GM21825 (cell line): Measurements from ENCODE around the gene COLEC12.

Experiments
- ATAC-seq: cut with Tn5 transposase; IDR thresholded peaks from one replicate; pipeline ENCODE4 v1.9.1; 2021; ENCODE audit warnings: mild to moderate bottlenecking, moderate library complexity; ENCODE audit not compliant: unreplicated experiment

Gene COLEC12

DNA sequence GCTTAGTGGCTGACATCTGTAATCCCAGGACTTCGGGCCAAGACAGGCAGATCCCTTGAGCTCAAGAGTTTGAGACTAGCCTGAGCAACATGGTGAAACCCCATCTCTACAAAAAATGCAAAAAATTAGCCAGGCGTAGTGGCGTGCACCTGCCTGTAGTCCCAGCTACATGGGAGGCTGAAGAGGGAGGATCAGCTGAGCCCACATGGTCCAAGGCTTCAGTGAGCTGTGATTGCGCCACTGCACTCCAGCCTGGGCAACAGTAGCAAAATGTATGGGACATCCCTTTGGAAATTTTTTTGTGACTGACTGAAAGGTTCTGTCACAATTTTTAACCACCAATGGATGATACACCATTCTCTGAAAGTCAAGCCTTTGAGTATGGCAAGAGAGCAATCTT is 6.3 kb upstream of the COLEC12 start:
- no peak for ATAC-seq

DNA sequence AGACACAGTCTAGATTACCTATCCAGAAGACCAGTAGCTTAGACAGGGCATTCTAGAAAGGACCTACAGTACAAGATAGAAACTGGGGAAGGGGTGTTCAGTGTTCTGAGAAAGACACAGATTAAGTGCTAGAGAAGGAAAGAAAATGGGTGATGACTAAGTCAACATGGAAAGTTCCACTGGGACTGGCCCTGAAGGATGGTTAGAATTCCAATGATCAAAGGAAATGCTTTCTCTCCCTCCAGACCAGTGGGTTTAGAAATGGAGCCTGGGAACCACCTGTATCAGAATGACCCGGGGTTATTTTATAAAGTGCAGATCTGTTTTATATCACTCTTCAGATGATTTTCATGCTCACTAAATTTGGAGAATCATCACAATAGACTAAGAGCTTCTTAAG is 5.8 kb upstream of the COLEC12 start:
- ATAC-seq = no peak

DNA sequence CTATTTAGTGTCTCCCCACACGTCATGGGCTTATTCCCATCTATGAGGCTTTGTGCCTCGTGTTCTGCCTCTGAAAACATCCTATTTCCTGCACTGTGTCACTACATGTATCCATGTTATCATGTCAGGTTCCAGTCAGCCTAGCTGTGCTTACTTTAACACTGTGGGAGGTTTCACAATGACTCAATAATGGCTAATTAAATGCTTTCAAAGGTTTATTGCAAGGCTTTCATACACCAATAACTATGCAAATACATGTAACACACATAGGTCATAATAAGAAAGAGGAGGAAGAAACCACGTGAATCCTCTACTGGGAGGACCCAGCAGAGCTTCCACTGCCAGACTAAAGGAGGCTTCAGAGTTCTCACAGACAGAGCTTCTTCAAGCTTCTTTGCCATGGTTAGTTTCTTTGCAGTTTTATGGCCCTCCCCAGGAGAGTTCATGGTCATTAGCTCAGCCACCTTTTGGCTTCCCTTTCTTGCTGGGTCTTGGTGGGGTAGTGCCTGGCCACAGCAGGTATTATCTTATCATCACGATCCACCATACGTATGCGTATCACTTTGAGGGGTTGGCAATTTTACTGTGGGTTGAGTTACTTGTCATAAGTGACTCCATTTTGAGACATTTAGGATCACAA is 5.1 kb upstream of the COLEC12 start:
- ATAC-seq = peak; percentile 96

DNA sequence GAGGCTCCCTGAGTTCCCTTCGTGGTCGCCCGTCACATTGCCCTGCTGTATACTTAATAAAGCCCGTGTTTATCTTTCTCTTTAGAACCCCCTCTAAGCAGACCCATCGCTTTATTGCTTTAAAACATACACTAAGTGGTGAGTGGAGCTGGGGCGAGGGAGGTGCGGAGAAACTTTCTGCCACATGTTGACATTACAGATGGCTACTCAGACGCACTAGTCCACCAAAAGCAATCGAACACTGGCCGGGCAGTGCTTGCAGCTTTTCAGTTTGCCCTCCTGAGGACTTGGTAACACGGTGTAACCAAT is 859 bp upstream of the COLEC12 start:
- ATAC-seq = no peak

DNA sequence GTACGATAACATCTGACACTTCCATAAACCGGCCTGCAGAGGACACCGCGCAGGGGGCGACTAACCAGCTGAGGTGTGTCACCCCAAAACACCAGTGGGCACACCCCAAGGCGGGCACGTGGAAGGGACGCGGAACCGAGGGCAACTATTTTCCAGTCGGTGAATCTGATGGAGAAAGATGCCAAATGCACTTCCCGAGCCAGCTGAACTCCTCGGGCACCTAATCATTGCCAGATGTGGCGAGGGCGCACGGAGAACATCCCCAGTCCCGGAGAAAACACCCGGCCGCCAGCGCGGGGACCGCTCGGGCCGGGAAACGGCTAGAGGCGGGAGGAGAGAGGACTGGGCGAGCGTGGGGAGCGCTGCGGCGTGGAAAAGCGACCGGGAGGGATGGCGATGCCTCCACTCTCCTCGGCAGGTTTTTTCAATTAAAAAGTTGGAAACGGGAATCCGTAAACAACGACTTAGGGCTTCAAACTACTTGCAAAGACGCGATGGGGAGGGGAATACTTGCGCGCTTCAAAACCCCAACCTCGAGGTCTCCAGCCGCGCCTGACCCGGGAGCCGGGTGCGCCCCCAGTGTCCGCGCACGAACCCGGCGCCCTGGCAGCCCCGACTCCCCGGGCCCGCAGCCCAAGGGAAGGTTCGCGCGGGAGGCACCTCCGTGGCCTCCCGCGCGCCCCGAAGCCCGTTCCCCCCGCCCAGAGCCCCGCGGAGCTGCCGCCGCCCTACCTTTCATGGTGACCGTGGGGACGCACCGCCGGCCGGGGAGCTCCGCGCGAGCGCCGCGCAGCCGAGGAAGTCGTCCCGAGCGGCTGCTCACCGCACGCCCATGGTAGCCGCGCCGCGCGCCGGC is 497 bp downstream of the COLEC12 start:
- ATAC-seq = no peak

DNA sequence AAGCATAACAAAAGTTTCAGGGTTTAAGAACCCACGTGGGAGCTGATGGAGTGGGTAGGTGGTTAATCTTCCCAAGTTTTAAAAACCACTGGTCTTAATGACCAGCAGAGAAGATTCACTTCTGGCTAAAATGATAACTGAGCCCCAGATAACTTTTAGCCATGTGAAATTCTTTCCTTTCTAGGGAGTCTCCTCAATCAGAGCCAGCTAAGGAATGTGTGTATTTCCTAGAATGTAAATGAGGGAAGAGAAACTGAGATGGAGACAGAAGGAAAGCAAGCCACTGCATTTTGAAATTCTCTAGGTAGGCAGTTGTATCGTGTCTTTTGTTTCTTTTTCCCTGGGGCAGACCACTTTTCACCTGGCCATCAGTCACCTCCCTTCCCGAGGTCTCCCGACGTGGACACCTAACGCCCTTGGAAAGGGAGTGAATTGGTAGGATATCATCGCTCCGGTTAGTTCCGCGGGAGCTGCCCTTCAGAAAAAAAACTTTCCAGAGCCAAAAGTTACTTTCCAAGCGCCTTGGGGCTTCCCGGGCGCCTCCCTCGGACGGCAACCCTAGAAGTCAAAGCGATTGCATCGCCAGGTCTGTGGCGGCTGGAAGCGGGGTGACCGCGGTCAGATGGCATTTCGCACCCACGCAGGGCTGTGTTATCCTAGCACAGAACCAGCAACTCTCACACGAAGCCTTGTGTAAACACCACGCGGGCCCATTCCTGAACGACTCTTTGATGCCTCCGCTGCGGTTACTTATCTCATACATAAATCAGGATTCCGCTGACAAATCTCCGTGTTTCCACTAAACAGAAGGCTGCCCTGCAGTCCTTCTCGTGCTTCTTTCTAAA is 1.3 kb downstream of the COLEC12 start:
- no peak for ATAC-seq

DNA sequence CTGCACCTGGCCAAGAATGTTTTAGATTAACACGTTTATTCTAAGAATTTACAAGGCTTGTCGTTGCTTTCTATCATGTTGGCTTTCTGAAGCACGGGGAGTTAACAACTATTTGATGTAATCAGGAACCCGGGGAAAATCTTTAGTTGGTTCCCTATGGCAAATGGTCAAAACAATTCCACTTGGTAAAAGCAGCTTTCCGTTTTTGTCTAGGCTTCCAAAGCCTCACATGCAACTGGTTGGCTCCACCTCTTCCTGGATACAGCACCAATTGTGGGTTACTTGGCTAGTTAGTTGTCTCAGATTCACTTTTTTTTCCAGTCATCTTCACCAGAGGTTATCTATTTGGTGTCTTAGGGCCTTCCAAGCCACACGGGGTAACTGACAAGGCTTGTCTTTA is 2.8 kb downstream of the COLEC12 start:
- no peak for ATAC-seq

DNA sequence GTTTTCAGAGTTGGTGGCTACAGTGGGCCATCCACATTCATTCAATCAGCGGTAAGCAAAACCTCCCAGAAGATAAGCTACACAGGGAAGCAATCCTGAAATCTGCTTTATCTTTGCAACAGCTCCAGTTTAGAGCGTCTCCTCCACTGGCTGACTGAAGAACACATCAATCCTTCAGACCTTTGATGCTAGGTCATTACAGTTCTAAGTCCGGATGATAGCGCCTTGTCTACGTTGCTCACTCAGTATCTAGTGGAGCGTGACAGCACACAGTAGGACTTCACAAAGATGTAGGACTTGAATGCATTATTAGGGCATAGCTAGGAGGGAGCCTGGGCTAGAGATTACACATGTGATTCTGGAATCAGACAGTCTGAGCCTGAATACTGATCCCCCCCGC is 5.0 kb downstream of the COLEC12 start:
- no peak for ATAC-seq

DNA sequence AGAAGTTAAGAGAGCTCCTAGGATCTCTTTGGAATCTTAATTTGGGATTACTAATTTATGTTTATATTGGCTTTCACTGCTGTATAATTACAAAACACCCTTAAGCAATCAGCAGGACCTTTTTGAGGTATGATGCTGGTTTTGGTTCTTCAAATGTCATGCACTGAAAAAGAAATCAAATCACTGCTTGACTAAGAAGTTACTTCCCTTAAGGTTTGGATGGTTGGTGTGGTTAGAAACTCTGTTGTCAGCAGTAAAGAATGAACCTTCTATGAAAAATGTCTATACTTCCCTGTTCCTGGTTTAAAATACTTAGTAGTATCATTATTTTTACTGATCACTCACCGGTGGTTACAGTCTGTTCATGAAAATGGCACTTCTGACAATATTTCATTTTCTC is 5.5 kb downstream of the COLEC12 start:
- ATAC-seq = no peak

DNA sequence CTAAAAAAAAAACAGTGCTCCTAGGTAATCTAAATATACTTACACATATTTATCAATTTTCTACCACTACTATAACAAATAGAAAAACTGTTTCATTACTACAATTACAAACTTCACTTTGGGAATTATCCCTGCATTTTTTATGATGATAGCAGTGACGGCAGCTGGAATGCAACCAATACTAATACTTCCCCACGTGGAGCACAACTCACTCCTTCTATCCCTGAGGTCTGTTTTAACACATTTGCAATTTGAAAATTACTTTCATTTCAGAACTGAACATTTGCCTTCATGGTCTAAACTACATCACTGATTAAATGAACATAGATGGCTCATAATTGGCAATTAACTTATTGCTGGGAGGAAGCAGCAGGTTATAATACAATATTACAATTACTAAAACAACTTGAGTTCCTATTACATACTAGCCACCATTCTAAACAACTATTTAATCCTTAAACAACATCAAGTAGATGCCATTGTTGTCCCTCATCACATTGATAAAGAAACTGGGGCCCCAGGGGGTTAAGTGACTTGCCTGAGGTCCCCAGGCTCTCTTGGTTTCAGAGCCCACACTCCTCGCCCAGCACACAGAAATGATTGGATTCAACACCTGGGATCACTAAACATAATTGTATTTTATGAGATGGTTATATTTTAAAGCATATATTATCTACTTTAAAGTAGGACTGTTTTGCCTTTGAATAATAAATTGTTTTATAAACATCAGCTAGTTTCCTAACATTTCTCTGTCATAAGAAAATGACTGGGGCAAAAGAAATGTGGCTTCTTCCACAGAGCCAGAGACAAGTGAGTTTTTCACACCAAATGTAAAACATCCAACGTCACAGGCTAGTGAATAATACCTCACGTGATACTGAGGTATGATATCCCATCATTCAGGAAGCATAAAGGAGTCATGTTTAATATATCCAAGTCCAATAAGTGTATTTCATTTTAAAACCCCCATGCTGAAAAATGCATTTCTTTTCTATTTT is 6.2 kb downstream of the COLEC12 start:
- no peak for ATAC-seq

DNA sequence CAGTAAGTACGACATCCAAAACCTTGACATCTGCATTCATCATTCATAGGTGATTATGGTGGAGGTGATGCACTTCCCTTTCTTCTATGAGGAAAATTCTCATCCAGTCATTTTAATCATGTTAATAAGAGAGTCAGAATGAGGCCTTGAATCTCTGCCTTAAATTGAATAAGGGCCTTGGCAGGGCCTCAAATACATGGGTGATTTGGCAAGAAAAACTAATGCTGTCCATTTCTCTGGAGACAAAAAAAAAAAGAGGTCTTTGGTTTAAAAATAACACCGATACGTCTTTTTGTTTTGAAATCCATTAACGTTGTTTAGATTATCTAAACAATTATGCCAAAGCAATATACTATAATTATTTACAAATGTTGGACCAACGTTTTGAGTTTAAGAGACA is 8.1 kb downstream of the COLEC12 start:
- ATAC-seq = no peak

DNA sequence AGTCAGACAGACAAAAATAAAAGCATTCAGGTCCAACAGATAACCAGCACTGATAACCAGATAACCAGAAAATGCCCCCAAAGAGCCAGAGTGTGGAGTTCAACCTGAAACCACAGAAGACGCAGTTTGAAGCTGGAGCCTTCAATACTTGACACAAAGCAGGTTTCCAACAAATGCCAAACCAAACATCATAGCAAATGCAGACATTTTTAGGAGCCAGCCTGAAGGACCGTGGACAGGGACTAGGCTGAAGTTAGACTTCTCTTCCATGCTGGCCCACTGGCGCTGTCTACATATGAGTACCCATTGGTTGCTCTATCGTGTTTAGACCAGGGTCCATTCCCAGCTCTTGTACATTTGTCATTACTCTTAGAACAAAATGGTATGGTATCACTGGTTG is 9.9 kb downstream of the COLEC12 start:
- no peak for ATAC-seq

DNA sequence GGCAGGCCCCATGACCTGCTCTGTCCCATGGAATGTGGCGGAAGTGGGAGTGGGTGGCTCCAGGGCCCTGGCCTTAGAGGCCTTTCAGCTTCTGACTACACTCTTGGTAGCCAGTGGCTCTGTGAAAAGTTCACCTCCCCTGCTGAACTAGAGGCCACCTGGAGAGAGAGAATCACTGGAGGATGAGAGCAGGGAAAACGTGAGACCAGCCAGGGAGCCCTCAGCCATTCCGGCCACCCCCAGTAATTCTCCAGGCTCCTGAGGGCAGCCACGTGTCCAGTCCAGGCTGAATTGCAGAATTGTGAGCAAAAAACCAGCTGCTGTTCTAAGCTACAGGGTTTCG is 10.5 kb downstream of the COLEC12 start:
- ATAC-seq = no peak

DNA sequence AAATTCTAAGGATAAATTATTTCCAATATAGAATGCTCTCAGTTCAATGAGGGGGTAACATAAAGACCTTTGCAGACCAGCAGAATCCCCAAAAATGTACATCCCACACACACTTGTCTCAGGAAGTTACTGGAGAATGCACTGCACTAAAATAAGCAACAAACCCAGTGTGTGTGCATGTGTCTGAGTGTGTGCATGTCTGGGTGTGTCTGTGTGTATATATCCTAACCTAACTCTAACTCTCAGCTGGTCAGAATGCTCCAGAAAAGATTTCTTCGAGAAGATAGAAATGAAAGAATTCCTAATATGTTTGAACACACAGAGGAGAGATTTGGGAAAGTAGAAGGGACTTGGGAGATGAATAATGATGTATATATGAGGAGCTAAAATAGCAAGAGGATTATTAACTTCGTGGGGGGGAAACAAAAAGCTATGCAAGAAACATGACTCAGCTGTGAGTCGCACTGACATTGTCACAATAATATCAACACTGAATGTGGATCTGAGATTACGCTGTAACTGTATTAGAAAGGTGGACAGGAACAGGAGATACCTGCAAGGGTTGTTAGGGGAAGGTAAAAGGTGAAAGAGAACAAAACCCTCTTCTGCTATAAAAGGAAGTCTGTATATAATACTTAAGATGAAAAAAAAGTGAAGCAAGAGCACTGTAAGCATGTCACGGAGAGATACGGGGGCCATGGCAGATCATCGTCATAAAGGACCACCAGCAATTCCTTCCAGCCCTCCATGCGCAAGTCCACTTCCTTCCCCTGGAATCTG is 11.1 kb downstream of the COLEC12 start:
- no peak for ATAC-seq

DNA sequence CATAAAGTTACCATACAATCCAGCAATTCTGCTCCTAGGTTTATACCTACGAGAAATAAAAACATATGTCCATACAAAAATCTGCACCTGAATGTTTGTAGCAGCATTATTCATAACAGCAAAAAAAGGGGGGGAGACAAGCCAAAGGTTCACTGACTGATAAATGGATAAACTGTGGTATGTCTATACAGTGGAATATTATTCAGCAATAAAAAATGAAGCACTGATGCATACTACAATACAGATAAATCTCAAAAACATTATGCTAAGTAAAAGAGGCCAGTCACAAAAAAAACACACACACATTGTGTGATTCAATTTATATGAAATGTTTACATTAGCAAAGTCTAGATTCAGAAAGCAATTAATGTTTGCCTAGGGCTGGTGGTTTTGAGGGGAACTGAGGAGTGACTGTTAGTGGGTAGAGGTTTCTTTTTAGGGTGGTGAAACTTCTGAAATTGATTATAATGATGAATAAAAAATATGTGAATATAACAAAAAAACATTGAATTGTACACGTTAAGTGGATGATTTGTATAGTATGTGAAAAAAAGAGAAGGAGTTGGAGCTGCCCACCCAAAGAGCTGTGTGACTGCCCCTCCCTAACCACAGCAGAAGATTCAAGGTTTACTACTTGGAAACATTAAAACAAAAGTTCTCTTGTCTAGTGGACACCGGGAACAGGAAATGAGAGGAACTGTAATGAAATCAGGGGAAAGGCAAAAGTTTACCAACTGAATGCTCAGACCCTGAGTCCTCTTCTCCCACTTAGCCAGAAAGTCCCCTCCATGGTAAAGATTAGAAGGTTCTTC is 13.4 kb downstream of the COLEC12 start:
- no peak for ATAC-seq

DNA sequence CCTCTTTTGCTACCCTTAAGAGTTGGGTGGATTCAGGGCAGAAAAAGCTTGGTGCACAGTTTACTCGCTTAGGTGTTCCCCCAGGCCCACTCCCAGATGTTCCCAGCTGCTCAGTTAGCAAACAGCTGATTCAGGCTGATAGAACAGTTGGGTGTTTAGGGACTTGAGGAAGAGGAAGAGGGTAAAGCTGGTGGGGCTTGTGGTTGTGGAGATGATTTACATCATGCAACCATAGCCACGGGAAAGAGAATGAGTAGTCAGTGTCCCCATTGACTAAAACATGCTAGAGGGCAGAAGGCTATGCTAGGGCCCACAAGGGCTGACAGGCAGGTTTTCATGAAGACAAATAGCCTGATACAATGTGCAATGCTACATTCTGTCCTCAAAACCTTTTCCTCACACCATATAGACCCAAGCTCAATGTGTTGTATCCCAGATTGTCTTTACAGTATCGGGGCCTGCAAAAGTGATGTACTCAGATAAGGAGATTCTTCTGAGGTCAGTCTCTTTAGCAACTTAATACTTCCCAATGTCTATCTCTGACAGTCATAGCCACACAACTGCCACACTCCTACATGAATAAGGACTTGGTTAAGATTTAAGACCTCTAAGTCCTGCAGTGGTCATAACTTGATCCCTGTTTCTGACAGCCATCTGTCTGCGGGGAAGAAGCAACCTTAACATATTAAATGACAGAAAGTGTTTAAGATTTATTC is 15.6 kb downstream of the COLEC12 start:
- peak; percentile 77 for ATAC-seq

DNA sequence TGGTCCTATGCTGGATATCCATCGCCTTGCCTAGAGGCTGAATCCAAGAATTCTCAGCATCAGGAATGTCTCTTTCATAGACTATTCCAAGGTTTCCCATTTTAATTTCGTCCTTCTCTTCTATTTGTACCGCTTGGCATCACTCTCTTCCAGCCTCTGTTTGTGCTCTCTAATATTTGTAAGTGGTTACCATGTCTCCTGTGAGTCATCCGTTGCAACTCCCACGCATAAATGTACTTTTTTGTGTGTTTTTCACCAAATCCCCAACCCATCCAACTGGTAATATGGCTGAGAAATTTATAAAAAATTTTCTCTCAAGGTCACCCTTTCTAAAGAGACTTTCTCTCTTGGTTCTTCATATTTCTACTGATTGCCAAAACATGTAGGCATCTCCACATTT is 21.8 kb downstream of the COLEC12 start:
- ATAC-seq = no peak

DNA sequence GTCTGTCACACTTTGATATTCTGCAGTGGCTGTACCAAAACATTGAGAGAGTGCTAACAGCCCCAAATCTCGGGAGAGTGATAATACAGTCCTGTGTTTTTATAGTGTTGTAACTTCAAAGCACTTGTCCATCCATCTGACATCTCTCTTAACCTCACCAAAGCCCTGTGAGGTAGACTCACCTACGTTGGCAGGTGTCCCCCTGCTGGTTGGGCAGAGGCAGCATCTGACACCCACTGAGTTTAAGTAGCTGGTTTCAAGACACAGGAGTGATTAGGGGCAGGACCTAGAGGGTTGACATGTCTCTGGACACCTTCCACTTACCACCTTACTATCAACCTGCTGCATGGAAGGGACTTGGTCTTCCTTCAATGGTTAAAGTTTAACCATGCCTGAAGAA is 22.9 kb downstream of the COLEC12 start:
- no peak for ATAC-seq

DNA sequence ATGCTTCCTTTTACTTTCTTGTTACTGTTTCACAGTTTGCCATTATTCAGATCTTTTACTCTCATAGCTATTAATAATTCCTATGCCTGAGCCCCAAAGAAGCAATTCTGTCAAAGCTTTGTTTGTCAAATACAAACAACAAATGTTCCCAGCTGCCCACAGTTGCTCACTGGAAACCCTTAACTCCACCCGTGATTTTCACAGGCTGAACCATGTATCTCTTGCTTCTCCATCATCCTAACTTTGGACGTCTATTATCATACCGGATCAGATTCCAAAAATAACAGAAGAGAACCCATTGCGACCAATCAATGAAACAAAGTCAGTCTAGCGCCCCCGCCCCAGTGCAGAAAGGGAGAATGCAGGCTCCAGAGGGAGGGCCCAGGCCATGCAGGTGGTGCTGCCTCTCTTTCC is 24.2 kb downstream of the COLEC12 start:
- ATAC-seq = no peak
